Panc1 (cell line): ENCODE results near the gene GOLGA8J.
"Not testable (repeated sequence)": the region's sequence is repeated elsewhere in the genome, so short reads cannot be mapped to it uniquely, and the experiment has no call there.

ENCODE experiments used
- POLR2AphosphoS5 ChIP-seq: IDR thresholded peaks from 2 replicates; pipeline ENCODE4 v1.6.1; 2012; ENCODE audit warnings: mild to moderate bottlenecking, low read depth, low read length, moderate library complexity
- TF ChIP-seq, protein P1 (sequence below): fragments of 450-650 bp; IDR thresholded peaks from 2 replicates; pipeline ENCODE4 v1.5.1; 2017; ENCODE audit warnings: mild to moderate bottlenecking

DNA sequence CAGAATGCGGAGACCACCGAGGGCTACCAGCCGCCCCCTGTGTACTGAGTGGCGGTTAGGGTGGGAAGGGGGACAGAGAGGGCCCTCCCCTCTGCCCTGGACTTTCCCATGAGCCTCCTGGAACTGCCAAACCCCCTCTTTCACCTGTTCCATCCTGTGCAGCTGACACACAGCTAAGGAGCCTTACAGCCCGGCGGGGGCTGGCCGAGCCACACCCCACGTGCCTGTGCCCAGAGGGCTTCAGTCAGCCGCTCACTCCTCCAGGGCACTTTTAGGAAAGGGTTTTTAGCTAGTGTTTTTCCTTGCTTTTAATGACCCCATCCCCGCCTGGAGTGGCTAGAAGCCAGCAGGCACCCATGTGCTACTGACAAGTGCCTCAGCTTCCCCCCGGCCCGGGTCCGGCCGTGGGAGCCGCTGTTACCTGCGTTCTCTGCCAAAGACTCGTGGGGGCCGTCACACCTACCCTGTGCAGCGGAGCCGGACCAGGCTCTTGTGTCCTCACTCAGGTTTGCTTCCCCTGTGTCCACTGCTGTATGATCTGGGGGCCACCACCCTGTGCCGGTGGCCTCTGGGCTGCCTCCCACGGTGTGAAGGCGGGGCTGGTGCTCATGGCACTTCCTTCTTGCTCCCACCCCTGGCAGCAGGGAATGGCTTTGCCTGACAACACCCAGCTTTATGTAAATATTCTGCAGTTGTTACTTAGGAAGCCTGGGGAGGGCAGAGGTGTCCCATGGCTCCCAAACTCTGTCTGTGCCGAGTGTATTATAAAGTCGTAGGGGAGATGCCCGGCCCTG lies 37.3 kb upstream of the GOLGA8J start:
- TF ChIP-seq POLR2AphosphoS5 = not testable (repeated sequence)
- TF ChIP-seq, protein P1, sequence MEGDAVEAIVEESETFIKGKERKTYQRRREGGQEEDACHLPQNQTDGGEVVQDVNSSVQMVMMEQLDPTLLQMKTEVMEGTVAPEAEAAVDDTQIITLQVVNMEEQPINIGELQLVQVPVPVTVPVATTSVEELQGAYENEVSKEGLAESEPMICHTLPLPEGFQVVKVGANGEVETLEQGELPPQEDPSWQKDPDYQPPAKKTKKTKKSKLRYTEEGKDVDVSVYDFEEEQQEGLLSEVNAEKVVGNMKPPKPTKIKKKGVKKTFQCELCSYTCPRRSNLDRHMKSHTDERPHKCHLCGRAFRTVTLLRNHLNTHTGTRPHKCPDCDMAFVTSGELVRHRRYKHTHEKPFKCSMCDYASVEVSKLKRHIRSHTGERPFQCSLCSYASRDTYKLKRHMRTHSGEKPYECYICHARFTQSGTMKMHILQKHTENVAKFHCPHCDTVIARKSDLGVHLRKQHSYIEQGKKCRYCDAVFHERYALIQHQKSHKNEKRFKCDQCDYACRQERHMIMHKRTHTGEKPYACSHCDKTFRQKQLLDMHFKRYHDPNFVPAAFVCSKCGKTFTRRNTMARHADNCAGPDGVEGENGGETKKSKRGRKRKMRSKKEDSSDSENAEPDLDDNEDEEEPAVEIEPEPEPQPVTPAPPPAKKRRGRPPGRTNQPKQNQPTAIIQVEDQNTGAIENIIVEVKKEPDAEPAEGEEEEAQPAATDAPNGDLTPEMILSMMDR = not testable (repeated sequence)
